Transverse colon (tissue), 4 donors: ENCODE results near the gene LRRC37B.
"Not testable (repeated sequence)": the region's sequence is repeated elsewhere in the genome, so short reads cannot be mapped to it uniquely, and the experiment has no call there.

Experiments
- POLR2A ChIP-seq: fragments of 450-650 bp; IDR thresholded peaks from one replicate; pipeline ENCODE4 v1.6.1; 2016; ENCODE audit warnings: antibody characterized with exemption, mild to moderate bottlenecking, moderate library complexity
- POLR2AphosphoS5 ChIP-seq, 3 donors: sonication (generic); formaldehyde crosslinking; IDR thresholded peaks; one replicate each; pipeline ENCODE4 v1.6.1; 2016; ENCODE audit warnings: antibody characterized with exemption in 3 of 3
- TF ChIP-seq, protein P1 (sequence below), 5 experiments: fragments of 200-600 bp in 3 of 5; fragments of 450-650 bp in 2 of 5; sonication (generic) in 3 of 5; IDR thresholded peaks; 1 replicate in 2 of 5; 2 replicates in 3 of 5; pipeline ENCODE4 v1.5.1; 2016 to 2017; ENCODE audit warnings: antibody characterized with exemption in 5 of 5, inconsistent platforms in 3 of 5, mild to moderate bottlenecking in 2 of 5, moderate library complexity in 1 of 5

DNA sequence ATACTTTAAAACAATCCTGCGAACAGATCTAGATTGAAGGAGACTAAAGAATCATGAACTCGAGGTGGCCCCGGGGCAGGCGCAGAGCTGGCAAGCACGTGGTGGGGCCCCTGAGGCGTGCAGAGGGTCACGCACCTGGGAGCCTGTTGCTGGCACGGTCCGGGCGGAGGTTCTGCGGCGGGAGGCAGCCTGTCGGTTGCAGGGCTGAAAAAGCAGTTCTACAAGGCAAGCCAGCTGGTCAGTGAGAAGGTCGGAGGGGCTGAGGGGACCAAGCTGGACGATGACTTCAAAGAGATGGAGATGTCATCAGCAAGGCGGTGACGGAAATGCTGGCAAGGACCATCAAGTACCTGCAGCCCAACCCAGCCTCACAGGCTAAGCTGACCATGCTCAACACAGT, 33.1 kb downstream of the LRRC37B start:
- not testable (repeated sequence) for TF ChIP-seq POLR2AphosphoS5 (IDR thresholded peaks at IDR 0.05); POLR2A
- TF ChIP-seq, protein P1, sequence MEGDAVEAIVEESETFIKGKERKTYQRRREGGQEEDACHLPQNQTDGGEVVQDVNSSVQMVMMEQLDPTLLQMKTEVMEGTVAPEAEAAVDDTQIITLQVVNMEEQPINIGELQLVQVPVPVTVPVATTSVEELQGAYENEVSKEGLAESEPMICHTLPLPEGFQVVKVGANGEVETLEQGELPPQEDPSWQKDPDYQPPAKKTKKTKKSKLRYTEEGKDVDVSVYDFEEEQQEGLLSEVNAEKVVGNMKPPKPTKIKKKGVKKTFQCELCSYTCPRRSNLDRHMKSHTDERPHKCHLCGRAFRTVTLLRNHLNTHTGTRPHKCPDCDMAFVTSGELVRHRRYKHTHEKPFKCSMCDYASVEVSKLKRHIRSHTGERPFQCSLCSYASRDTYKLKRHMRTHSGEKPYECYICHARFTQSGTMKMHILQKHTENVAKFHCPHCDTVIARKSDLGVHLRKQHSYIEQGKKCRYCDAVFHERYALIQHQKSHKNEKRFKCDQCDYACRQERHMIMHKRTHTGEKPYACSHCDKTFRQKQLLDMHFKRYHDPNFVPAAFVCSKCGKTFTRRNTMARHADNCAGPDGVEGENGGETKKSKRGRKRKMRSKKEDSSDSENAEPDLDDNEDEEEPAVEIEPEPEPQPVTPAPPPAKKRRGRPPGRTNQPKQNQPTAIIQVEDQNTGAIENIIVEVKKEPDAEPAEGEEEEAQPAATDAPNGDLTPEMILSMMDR (IDR thresholded peaks at IDR 0.05): not testable (repeated sequence)
